ENCODE results near the gene MS4A13.

DNA sequence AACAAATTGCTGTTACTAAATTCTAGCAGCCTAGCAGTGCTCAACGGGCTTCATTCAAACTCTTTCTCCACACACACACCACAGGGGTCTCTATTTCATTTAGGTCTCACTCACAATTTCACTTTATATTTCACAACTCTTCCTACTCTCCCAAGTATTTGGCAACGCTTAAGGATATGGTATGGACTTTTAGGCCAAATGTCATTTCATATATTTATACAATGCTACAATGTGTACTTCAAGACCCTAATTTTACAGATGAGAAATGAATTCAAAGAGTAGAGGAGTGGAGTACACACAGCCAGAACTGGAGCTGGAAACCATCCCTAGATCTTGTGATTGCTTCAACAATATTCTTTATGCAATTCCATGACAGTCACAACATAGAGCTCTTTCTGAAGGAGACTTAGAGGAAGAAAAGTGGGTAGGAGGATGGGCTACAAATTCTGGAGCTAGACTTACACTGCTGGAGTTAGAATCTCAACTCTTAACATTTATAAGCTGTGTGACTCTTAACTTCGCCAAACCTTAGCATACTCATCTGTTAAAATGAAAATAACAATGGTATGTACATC is 2.5 kb upstream of the MS4A13 start:
- no peak for TF ChIP-seq CTCF (IDR thresholded peaks at IDR 0.05)
- TF ChIP-seq POLR2A (IDR thresholded peaks at IDR 0.05), result no peak

Data from testis (tissue), 2 donors.